Gastrocnemius medialis (tissue), 4 donors: ENCODE measurements around the gene LGALS7B. TPM values are rescaled to one million over a fixed set of nuclear protein-coding genes. Genes with fewer than 3 reads are reported as not detected.

ENCODE experiments used
- ATAC-seq, 2 donors: fragments of 150-250 bp; one replicate each; pipeline ENCODE4 v1.9.1; 2016
- DNase-seq, 2 donors: peaks; one replicate each; pipeline ENCODE4 v3.0.0-alpha.2; 2019
- H3K27ac ChIP-seq, 4 donors: fragments of 200-600 bp; sonication (generic); 1 replicate in 1 of 4; 2 replicates in 3 of 4; pipeline ENCODE4 v1.5.1; 2016 to 2018; ENCODE audit warnings: mild to moderate bottlenecking in 2 of 4, moderate library complexity in 1 of 4
- H3K27me3 ChIP-seq, 3 donors: fragments of 200-600 bp; sonication (generic) in 2 of 3; 1 replicate in 1 of 3; 2 replicates in 2 of 3; pipeline versions ENCODE4 v1.5.1 to v1.6.0; 2016 to 2019; ENCODE audit warnings: mild to moderate bottlenecking in 1 of 3, moderate library complexity in 1 of 3
- H3K36me3 ChIP-seq, 2 donors: fragments of 200-600 bp; sonication (generic) in 1 of 2; one replicate each; pipeline ENCODE4 v1.5.1; 2017 to 2018
- H3K4me1 ChIP-seq, 2 donors: fragments of 200-600 bp; sonication (generic) in 1 of 2; one replicate each; pipeline ENCODE4 v1.5.1; 2016 to 2017; ENCODE audit warnings: mild to moderate bottlenecking in 2 of 2
- H3K4me3 ChIP-seq, 4 donors: fragments of 200-600 bp; sonication (generic) in 3 of 4; 1 replicate in 1 of 4; 2 replicates in 3 of 4; pipeline ENCODE4 v1.5.1; 2016 to 2019; ENCODE audit warnings: mild to moderate bottlenecking in 2 of 4
- H3K9me3 ChIP-seq, 3 donors: fragments of 200-600 bp; sonication (generic) in 2 of 3; 1 replicate in 1 of 3; 2 replicates in 2 of 3; pipeline ENCODE4 v1.5.1; 2016 to 2019
- CTCF ChIP-seq, 5 experiments: fragments of 450-650 bp in 3 of 5; fragments of 200-600 bp in 2 of 5; sonication (generic) in 2 of 5; IDR thresholded peaks in 4 of 5; conservative IDR thresholded peaks in 1 of 5; 1 replicate in 4 of 5; 2 replicates in 1 of 5; pipeline ENCODE4 v1.5.1; 2016 to 2019; ENCODE audit warnings: antibody characterized with exemption in 5 of 5, mild to moderate bottlenecking in 3 of 5, moderate library complexity in 3 of 5
- POLR2A ChIP-seq, 2 donors: fragments of 450-650 bp; IDR thresholded peaks; one replicate each; pipeline ENCODE4 v1.6.1; 2017; ENCODE audit warnings: antibody characterized with exemption in 2 of 2, mild to moderate bottlenecking in 2 of 2, moderate library complexity in 2 of 2
- in situ Hi-C, 4 donors: fragments of 200-750 bp; cut with MboI; loops; one replicate each; pipeline versions ENCODE4 v1.15.0 to v1.8.0; 2017; ENCODE audit warnings: low sequenced_read_pairs in 4 of 4
- intact Hi-C: fragments of 100-400 bp; cut with DNase I; formaldehyde crosslinking; loops from one replicate; pipeline ENCODE4 v1.15.1; 2023; ENCODE audit warnings: low total_unique reads
- total RNA-seq, 4 donors: library from RNA; depleted of rRNA; stranded (reverse); fragments of >200 nt; gene quantifications; one replicate each; pipeline versions ENCODE4 v1.1.0 to v1.2.3, GENCODE V29; 2016

Gene LGALS7B
- total RNA-seq, 4 donors from 2014 or later, result not detected

GRCh38 chr19:38741670-38742069, 47.3 kb upstream of the LGALS7B start:
- DNase-seq (no peak), ATAC-seq (no peak)
- no peaks in the 10 kb centered on the region for H3K9me3 ChIP-seq
- intact Hi-C loops, result no loop called here
- in situ Hi-C loops, result loop anchor here in 2 of 4 donors (25.0 kb wide), 1 partner anchor 171 kb away; the partner anchor contains the start of gene CCER2 (in 2 of the 2)
- H3K4me1 ChIP-seq, result peaks cover 0 to under 1% of the 10 kb centered on the region in 2 donors
- H3K27ac ChIP-seq, result no peak overlapping the region
- H3K36me3 ChIP-seq, result no peaks in the 10 kb centered on the region
- H3K27me3 ChIP-seq, result peaks cover 0 to 5% (median 0%) of the 10 kb centered on the region in 3 donors
- H3K4me3 ChIP-seq, result no peak overlapping the region
- no peak for TF ChIP-seq POLR2A (IDR thresholded peaks at IDR 0.05)
- TF ChIP-seq CTCF (IDR thresholded peaks at IDR 0.05 in 4 of 5, conservative IDR thresholded peaks at IDR 0.05 in 1 of 5), result no peak

- Histone ChIP-seq H3K27me3 (no peaks in the 10 kb centered on the region), H3K9me3 (no peaks in the 10 kb centered on the region), H3K4me1 (no peaks in the 10 kb centered on the region), H3K36me3 (no peaks in the 10 kb centered on the region), H3K27ac (no peak overlapping the region), H3K4me3 (no peak overlapping the region)
- in situ Hi-C loops (loop anchor here in 2 of 4 donors (25.0 kb wide), 1 partner anchor 170 kb away; the partner anchor contains the start of gene CCER2 (in 2 of the 2)), intact Hi-C loops (no loop called here)
- no peak for TF ChIP-seq CTCF (IDR thresholded peaks at IDR 0.05 in 4 of 5, conservative IDR thresholded peaks at IDR 0.05 in 1 of 5)
- TF ChIP-seq POLR2A (IDR thresholded peaks at IDR 0.05), result no peak
- DNase-seq (no peak), ATAC-seq (no peak)
Measured at GRCh38 chr19:38742296-38742695, 46.7 kb upstream of the LGALS7B start.

DNA sequence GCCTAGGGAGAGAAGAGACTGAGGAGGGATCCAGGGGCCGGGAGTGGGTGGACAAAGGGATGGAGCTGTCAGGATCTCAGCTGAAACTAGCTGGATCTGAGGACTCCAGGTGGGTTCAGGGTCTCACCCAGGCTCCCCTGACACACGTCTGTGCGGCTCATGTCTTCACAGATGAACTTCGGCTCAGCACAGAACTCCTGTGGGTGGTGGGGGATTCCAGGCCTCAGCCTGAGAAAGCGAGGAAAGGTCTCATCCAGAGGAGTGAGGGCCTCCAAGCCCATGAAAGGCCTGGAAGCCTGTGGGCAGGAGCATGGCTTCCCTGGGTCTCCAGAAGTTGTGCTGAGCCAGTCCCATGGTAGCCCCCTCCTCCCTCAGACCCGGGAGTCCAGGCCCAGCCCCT, 46.1 kb upstream of the LGALS7B start:
- in situ Hi-C loops, result loop anchor here in 2 of 4 donors (25.0 kb wide), 1 partner anchor 169 kb away; the partner anchor contains the start of gene CCER2 (in 2 of the 2)
- Histone ChIP-seq H3K36me3 (no peaks in the 10 kb centered on the region), H3K4me1 (no peaks in the 10 kb centered on the region), H3K27ac (no peak overlapping the region), H3K4me3 (no peak overlapping the region), H3K27me3 (no peaks in the 10 kb centered on the region), H3K9me3 (no peaks in the 10 kb centered on the region)
- no peak for TF ChIP-seq POLR2A (IDR thresholded peaks at IDR 0.05)
- TF ChIP-seq CTCF (IDR thresholded peaks at IDR 0.05 in 4 of 5, conservative IDR thresholded peaks at IDR 0.05 in 1 of 5), result no peak
- intact Hi-C loops, result no loop called here
- no peak for ATAC-seq
- DNase-seq, result no peak

GRCh38 chr19:38743394-38744297, 45.4 kb upstream of the LGALS7B start:
- in situ Hi-C loops, result loop anchor here in 2 of 4 donors (25.0 kb wide), 1 partner anchor 169 kb away; the partner anchor contains the start of gene CCER2 (in 2 of the 2)
- Histone ChIP-seq H3K27me3 (no peaks in the 10 kb centered on the region), H3K4me3 (no peak overlapping the region), H3K27ac (no peak overlapping the region), H3K4me1 (no peaks in the 10 kb centered on the region), H3K9me3 (no peaks in the 10 kb centered on the region), H3K36me3 (no peaks in the 10 kb centered on the region)
- DNase-seq (no peak), ATAC-seq (no peak)
- TF ChIP-seq CTCF (IDR thresholded peaks at IDR 0.05 in 4 of 5, conservative IDR thresholded peaks at IDR 0.05 in 1 of 5) (no peak), POLR2A (IDR thresholded peaks at IDR 0.05) (no peak)
- intact Hi-C loops, result no loop called here
